IMR-90 (cell line): ENCODE results near the gene CCDC71. TPM values are rescaled to one million over a fixed set of nuclear protein-coding genes. Genes with fewer than 3 reads are reported as not detected.

Experiments
- ATAC-seq: fragments of 200-7000 bp; cut with Tn5 transposase; 2 replicates; pipeline ENCODE4 v1.9.1; 2020; ENCODE audit warnings: low read depth, mild to moderate bottlenecking, moderate library complexity
- BruUV-seq: library from RNA; stranded (reverse); fragments of 400-500 nt; replicated peaks from 2 replicates; lab custom pipeline; 2021; lab: Mats Ljungman, UMichigan
- CTCF ChIA-PET: fragments of 300-600 bp; formaldehyde crosslinking; extraction: SDS; loops from one replicate; lab custom pipeline; 2021; ENCODE audit warnings: antibody characterized with exemption; lab: Yijun Ruan, JAX
- POLR2A ChIA-PET: fragments of 300-600 bp; sonication (Branson Sonifier 250); formaldehyde crosslinking; loops from one replicate; lab custom pipeline; 2022; ENCODE audit warnings: antibody characterized with exemption; ENCODE audit not compliant: unreplicated experiment; lab: Charles Lee
- DNase-seq: peaks from one replicate; pipeline ENCODE4 v3.0.0; 2013
- H2AFZ ChIP-seq: replicated peaks from 2 replicates; pipeline ENCODE3; 2013; ENCODE audit warnings: low read length, mild to moderate bottlenecking; ENCODE audit not compliant: poor library complexity
- H2AK5ac ChIP-seq: 2 replicates; pipeline ENCODE4 v1.6.1; 2013; ENCODE audit warnings: low read depth, low read length, inconsistent platforms
- H2AK9ac ChIP-seq: replicated peaks from 2 replicates; pipeline ENCODE3; 2013; ENCODE audit warnings: mild to moderate bottlenecking, low read depth, low read length, moderate library complexity; ENCODE audit not compliant: poor library complexity
- H2BK120ac ChIP-seq: 2 replicates; pipeline ENCODE4 v1.6.1; 2013; ENCODE audit warnings: low read depth, low read length, inconsistent platforms
- H2BK15ac ChIP-seq: 3 replicates; pipeline ENCODE4 v1.6.1; 2013; ENCODE audit warnings: low read depth, low read length, inconsistent platforms
- H2BK20ac ChIP-seq: 2 replicates; pipeline ENCODE4 v1.6.1; 2013; ENCODE audit warnings: low read depth, mild to moderate bottlenecking, inconsistent platforms, low read length, moderate library complexity
- H2BK5ac ChIP-seq: 2 replicates; pipeline ENCODE4 v1.6.1; 2013; ENCODE audit warnings: mild to moderate bottlenecking, low read depth, low read length, inconsistent platforms; ENCODE audit not compliant: poor library complexity, severe bottlenecking
- H3K14ac ChIP-seq: replicated peaks from 2 replicates; pipeline ENCODE4 v1.6.1; 2013; ENCODE audit warnings: low read depth, low read length, inconsistent platforms
- H3K18ac ChIP-seq: 2 replicates; pipeline ENCODE4 v1.6.1; 2013; ENCODE audit warnings: low read depth, low read length, control low read depth
- H3K23ac ChIP-seq: 2 replicates; pipeline ENCODE4 v1.6.1; 2013; ENCODE audit warnings: low read depth, low read length, inconsistent platforms
- H3K27ac ChIP-seq: 2 replicates; pipeline ENCODE4 v1.5.1; 2013; ENCODE audit warnings: mild to moderate bottlenecking, control low read depth, low read length; ENCODE audit not compliant: insufficient read depth
- H3K27me3 ChIP-seq: 2 replicates; pipeline ENCODE4 v1.6.1; 2013; ENCODE audit warnings: low read length; ENCODE audit not compliant: control insufficient read depth, insufficient read depth
- H3K36me3 ChIP-seq: 2 replicates; pipeline ENCODE4 v1.6.1; 2013; ENCODE audit warnings: low read length, mixed read lengths; ENCODE audit not compliant: control insufficient read depth, insufficient read depth
- H3K4ac ChIP-seq: 2 replicates; pipeline ENCODE4 v1.6.1; 2013; ENCODE audit warnings: low read depth, low read length, inconsistent platforms
- H3K4me1 ChIP-seq: 2 replicates; pipeline ENCODE4 v1.6.1; 2013; ENCODE audit warnings: low read length, mixed read lengths; ENCODE audit not compliant: control insufficient read depth, insufficient read depth
- H3K4me2 ChIP-seq: 2 replicates; pipeline ENCODE4 v1.6.1; 2013; ENCODE audit warnings: low read depth, mild to moderate bottlenecking, control low read depth, low read length, moderate library complexity
- H3K4me3 ChIP-seq: 2 replicates; pipeline ENCODE4 v1.5.1; 2013; ENCODE audit warnings: low read depth, mild to moderate bottlenecking, control low read depth, low read length, moderate library complexity; ENCODE audit not compliant: insufficient read depth
- H3K56ac ChIP-seq: 2 replicates; pipeline ENCODE4 v1.6.1; 2013; ENCODE audit warnings: low read length, inconsistent platforms; ENCODE audit not compliant: insufficient read depth; ENCODE audit errors: extremely low read depth
- H3K79me1 ChIP-seq, 2 experiments: 2 replicates each; pipeline ENCODE4 v1.6.1; 2013; ENCODE audit warnings: low read length in 2 of 2, inconsistent platforms in 1 of 2, low read depth in 1 of 2
- H3K9ac ChIP-seq: 2 replicates; pipeline ENCODE4 v1.6.1; 2013; ENCODE audit warnings: low read depth, low read length, control low read depth
- H3K9me1 ChIP-seq: 2 replicates; pipeline ENCODE4 v1.6.1; 2013; ENCODE audit warnings: low read length, inconsistent platforms; ENCODE audit not compliant: insufficient read depth
- H3K9me3 ChIP-seq: 2 replicates; pipeline ENCODE4 v1.6.1; 2013; ENCODE audit warnings: low read length; ENCODE audit not compliant: control insufficient read depth, insufficient read depth
- H4K20me1 ChIP-seq: 2 replicates; pipeline ENCODE4 v1.6.1; 2013; ENCODE audit warnings: low read length, inconsistent platforms; ENCODE audit not compliant: insufficient read depth
- H4K5ac ChIP-seq: 2 replicates; pipeline ENCODE4 v1.6.1; 2013; ENCODE audit warnings: mild to moderate bottlenecking, low read depth, low read length, control low read depth
- H4K8ac ChIP-seq, 2 experiments: 2 replicates each; pipeline ENCODE4 v1.6.1; 2013; ENCODE audit warnings: low read depth in 2 of 2, low read length in 2 of 2, control low read depth in 1 of 2, inconsistent platforms in 1 of 2
- H4K91ac ChIP-seq: 2 replicates; pipeline ENCODE4 v1.6.1; 2013; ENCODE audit warnings: low read depth, low read length, inconsistent platforms; ENCODE audit not compliant: insufficient read depth
- BHLHE40 ChIP-seq: fragments of 150-350 bp; IDR thresholded peaks from 2 replicates; pipeline ENCODE4 v1.6.1; 2016; ENCODE audit warnings: mild to moderate bottlenecking, low read depth, low read length
- FOS ChIP-seq: fragments of 150-350 bp; IDR thresholded peaks from 2 replicates; pipeline ENCODE4 v1.6.1; 2016; ENCODE audit warnings: low read depth, low read length
- MAFK ChIP-seq: IDR thresholded peaks from 2 replicates; pipeline ENCODE4 v1.6.1; 2012; ENCODE audit warnings: low read depth, low read length, improper control_type of control experiment
- MAZ ChIP-seq: IDR thresholded peaks from 2 replicates; pipeline ENCODE4 v1.6.1; 2012; ENCODE audit warnings: low read depth, mild to moderate bottlenecking, low read length, improper control_type of control experiment, moderate library complexity, borderline replicate concordance
- RAD21 ChIP-seq: IDR thresholded peaks from 2 replicates; pipeline ENCODE4 v1.6.1; 2012; ENCODE audit warnings: low read length, improper control_type of control experiment
- SMC3 ChIP-seq: fragments of 150-350 bp; IDR thresholded peaks from 2 replicates; pipeline ENCODE4 v1.6.1; 2016; ENCODE audit warnings: low read depth, mild to moderate bottlenecking, antibody characterized with exemption, low read length, moderate library complexity
- whole genome bisulfite sequencing, 2 experiments: methylation state at CpG; one replicate each; pipeline versions ENCODE4 v1.1.5 to v1.1.7; 2013; ENCODE audit warnings: missing lambda C conversion rate in 2 of 2; ENCODE audit not compliant: insufficient read length in 1 of 2; ENCODE audit errors: extremely low coverage in 2 of 2; 5-methylcytosine and 5-hydroxymethylcytosine counted together
- dilution Hi-C: fragments of 300-500 bp; cut with HindIII; formaldehyde crosslinking; loops from one replicate; pipeline ENCODE4 v1.14.3; 2018; ENCODE audit warnings: low sequenced_read_pairs; ENCODE audit not compliant: unreplicated experiment
- in situ Hi-C: fragments of 300-500 bp; cut with MboI; formaldehyde crosslinking; loops from 3 replicates; pipeline ENCODE4 v1.14.3; 2019; ENCODE audit warnings: low sequenced_read_pairs, inconsistent platforms, mixed read lengths
- intact Hi-C: fragments of 100-400 bp; cut with micrococcal nuclease; formaldehyde crosslinking; loops from 2 replicates; pipeline ENCODE4 v1.10.0; 2022
- polyA plus RNA-seq, 3 experiments: library from polyadenylated mRNA; depleted of rRNA; stranded (reverse); fragments of >200 nt; gene quantifications; 2 replicates each; pipeline ENCODE4 v1.2.3, GENCODE V29; 2012; ENCODE audit warnings: low replicate concordance in 1 of 3
- total RNA-seq: library from RNA; depleted of rRNA; stranded (reverse); fragments of >200 nt; gene quantifications from 2 replicates; pipeline ENCODE4 v1.2.3, GENCODE V29; 2012
- TF ChIP-seq, protein P1 (sequence below): fragments of 150-350 bp; IDR thresholded peaks from 2 replicates; pipeline ENCODE4 v1.6.1; 2017; ENCODE audit warnings: mild to moderate bottlenecking, antibody characterized with exemption, low read length, low read depth
- TF ChIP-seq, protein P2 (sequence below): fragments of 150-350 bp; IDR thresholded peaks from 2 replicates; pipeline ENCODE4 v1.6.1; 2016; ENCODE audit warnings: low read depth, mild to moderate bottlenecking, low read length, moderate library complexity, borderline replicate concordance

The CCDC71 gene
- total and polyA plus RNA-seq, 2 of the 4 experiments (the other 2 are of a cell fraction): 29.4 to 35.9 TPM

DNA sequence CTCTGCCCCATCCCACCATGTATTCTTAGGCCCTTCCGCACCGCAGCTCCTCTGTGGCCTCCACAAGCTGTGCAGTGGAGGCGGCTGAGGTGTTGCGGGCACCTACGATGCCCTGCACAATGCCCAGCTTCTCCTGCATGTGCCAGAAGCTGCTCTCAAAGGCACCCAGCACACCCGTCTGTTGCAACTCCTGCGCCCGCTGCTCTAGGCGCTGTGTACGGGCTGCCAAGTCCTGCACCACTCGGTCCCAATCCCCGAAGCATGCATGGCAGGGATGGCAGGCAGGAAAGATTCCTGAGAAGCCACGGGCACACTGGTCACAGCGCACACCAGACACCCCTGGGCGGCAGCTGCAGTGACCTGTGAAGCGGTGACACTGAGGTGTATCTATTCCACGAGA is 42.4 kb downstream of the CCDC71 start:
- Histone ChIP-seq H4K8ac (no peak overlapping the region), H3K56ac (no peak overlapping the region), H3K14ac (no peak overlapping the region), H3K4ac (no peak overlapping the region), H3K23ac (no peak overlapping the region), H2AFZ (no peak overlapping the region), H3K4me1 (peaks cover 10% of the 10 kb centered on the region), H3K27ac (no peak overlapping the region), H4K20me1 (peaks cover 6% of the 10 kb centered on the region), H2BK120ac (no peak overlapping the region), H2AK5ac (no peak overlapping the region), H3K79me1 (peaks cover 17 to 52% of the 10 kb centered on the region in 2 experiments), H3K18ac (no peak overlapping the region), H2BK5ac (no peak overlapping the region), H3K4me2 (no peak overlapping the region), H3K27me3 (no peaks in the 10 kb centered on the region), H3K4me3 (no peak overlapping the region), H2AK9ac (no peak overlapping the region), H3K36me3 (peaks cover 71% of the 10 kb centered on the region), H3K9me1 (peaks cover 10% of the 10 kb centered on the region; the same call in 1 of the 2 replicates), H3K9me3 (no peaks in the 10 kb centered on the region), H4K5ac (no peak overlapping the region), H4K91ac (no peak overlapping the region), H3K9ac (no peak overlapping the region), H2BK20ac (no peak overlapping the region), H2BK15ac (no peak overlapping the region)
- POLR2A ChIA-PET: no interaction called here
- dilution Hi-C loops: no loop called here
- no TSS peak for BruUV-seq
- CTCF ChIA-PET: no interaction called here
- intact Hi-C loops: no loop called here
- in situ Hi-C loops: no loop called here
- TF ChIP-seq, protein P1, sequence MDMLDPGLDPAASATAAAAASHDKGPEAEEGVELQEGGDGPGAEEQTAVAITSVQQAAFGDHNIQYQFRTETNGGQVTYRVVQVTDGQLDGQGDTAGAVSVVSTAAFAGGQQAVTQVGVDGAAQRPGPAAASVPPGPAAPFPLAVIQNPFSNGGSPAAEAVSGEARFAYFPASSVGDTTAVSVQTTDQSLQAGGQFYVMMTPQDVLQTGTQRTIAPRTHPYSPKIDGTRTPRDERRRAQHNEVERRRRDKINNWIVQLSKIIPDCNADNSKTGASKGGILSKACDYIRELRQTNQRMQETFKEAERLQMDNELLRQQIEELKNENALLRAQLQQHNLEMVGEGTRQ: no peak
- TF ChIP-seq FOS: no peak
- no peak for TF ChIP-seq BHLHE40
- TF ChIP-seq SMC3: no peak
- no peak for TF ChIP-seq RAD21
- TF ChIP-seq MAFK: no peak
- TF ChIP-seq, protein P2, sequence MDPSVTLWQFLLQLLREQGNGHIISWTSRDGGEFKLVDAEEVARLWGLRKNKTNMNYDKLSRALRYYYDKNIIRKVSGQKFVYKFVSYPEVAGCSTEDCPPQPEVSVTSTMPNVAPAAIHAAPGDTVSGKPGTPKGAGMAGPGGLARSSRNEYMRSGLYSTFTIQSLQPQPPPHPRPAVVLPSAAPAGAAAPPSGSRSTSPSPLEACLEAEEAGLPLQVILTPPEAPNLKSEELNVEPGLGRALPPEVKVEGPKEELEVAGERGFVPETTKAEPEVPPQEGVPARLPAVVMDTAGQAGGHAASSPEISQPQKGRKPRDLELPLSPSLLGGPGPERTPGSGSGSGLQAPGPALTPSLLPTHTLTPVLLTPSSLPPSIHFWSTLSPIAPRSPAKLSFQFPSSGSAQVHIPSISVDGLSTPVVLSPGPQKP: no peak
- TF ChIP-seq MAZ: no peak
- 94% methylated on average over 12 of the region's 17 CpGs; no CpG with 5 or more reads in 1 of the 2 experiments for WGBS, 2 experiments
- DNase-seq (no peak), ATAC-seq (no peak)
